GM23338 (cell line): ENCODE results near the gene LRMDA. TPM values are rescaled to one million over a fixed set of nuclear protein-coding genes. Genes with fewer than 3 reads are reported as not detected.

Source experiments
- ATAC-seq: fragments of 200-7000 bp; cut with Tn5 transposase; 3 replicates; pipeline ENCODE4 v1.9.1; 2020
- DNase-seq: peaks from one replicate; pipeline ENCODE4 v3.0.0-alpha.2; 2015; ENCODE audit warnings: low spot score
- H2AFZ ChIP-seq: fragments of 200-600 bp; sonication (generic); 2 replicates; pipeline ENCODE4 v1.8.0; 2016; ENCODE audit warnings: antibody characterized with exemption, mild to moderate bottlenecking, moderate library complexity
- H3F3A ChIP-seq: fragments of 200-600 bp; sonication (generic); replicated peaks from 2 replicates; pipeline ENCODE4 v1.8.0; 2017; ENCODE audit warnings: antibody characterized with exemption, mixed run types, low read depth
- H3K27ac ChIP-seq: fragments of 200-600 bp; sonication (generic); 2 replicates; pipeline ENCODE4 v1.6.1; 2016; ENCODE audit warnings: low read depth
- H3K27me3 ChIP-seq: fragments of 200-600 bp; sonication (generic); 2 replicates; pipeline ENCODE4 v1.8.0; 2016; ENCODE audit warnings: mild to moderate bottlenecking, mixed run types, moderate library complexity; ENCODE audit not compliant: insufficient read depth
- H3K36me3 ChIP-seq: fragments of 200-600 bp; sonication (generic); 2 replicates; pipeline ENCODE4 v1.8.0; 2016; ENCODE audit warnings: mild to moderate bottlenecking; ENCODE audit not compliant: insufficient read depth
- H3K4me1 ChIP-seq: fragments of 200-600 bp; sonication (generic); 2 replicates; pipeline ENCODE4 v1.8.0; 2016; ENCODE audit warnings: mild to moderate bottlenecking, moderate library complexity; ENCODE audit not compliant: insufficient read depth
- H3K4me2 ChIP-seq: fragments of 200-600 bp; sonication (generic); 2 replicates; pipeline ENCODE4 v1.7.1; 2017; ENCODE audit warnings: mixed run types
- H3K4me3 ChIP-seq: fragments of 200-600 bp; sonication (generic); 2 replicates; pipeline ENCODE4 v1.6.1; 2016; ENCODE audit warnings: mixed run types
- H3K79me2 ChIP-seq: fragments of 200-600 bp; sonication (generic); replicated peaks from 2 replicates; pipeline ENCODE4 v1.8.0; 2017; ENCODE audit warnings: mild to moderate bottlenecking; ENCODE audit not compliant: insufficient read depth
- H3K9me2 ChIP-seq: fragments of 200-600 bp; sonication (generic); 2 replicates; pipeline ENCODE4 v1.8.0; 2017; ENCODE audit not compliant: insufficient read depth
- H4K20me1 ChIP-seq: fragments of 200-600 bp; sonication (generic); replicated peaks from 2 replicates; pipeline ENCODE4 v1.8.0; 2017; ENCODE audit warnings: mild to moderate bottlenecking; ENCODE audit not compliant: insufficient read depth
- H3K27ac Mint-ChIP-seq: 2 replicates; pipeline ENCODE4 v1.8.0; 2020; ENCODE audit warnings: inconsistent platforms, mild to moderate bottlenecking, moderate library complexity, mixed read lengths
- H3K27me3 Mint-ChIP-seq: 3 replicates; pipeline ENCODE4 v1.8.0; 2022; ENCODE audit warnings: low read depth, mild to moderate bottlenecking, moderate library complexity, mixed read lengths, inconsistent platforms; ENCODE audit not compliant: insufficient read depth, poor library complexity
- H3K36me3 Mint-ChIP-seq: 3 replicates; pipeline ENCODE4 v1.8.0; 2021; ENCODE audit warnings: low read depth, mild to moderate bottlenecking, inconsistent platforms, moderate library complexity, mixed read lengths
- H3K4me1 Mint-ChIP-seq: 3 replicates; pipeline ENCODE4 v1.8.0; 2020; ENCODE audit warnings: mild to moderate bottlenecking, inconsistent platforms, mixed read lengths
- H3K4me3 Mint-ChIP-seq: 3 replicates; pipeline ENCODE4 v1.8.0; 2021; ENCODE audit warnings: moderate library complexity, mild to moderate bottlenecking, inconsistent platforms, mixed read lengths
- H3K9me3 Mint-ChIP-seq: 3 replicates; pipeline ENCODE4 v1.8.0; 2020; ENCODE audit warnings: moderate library complexity, mild to moderate bottlenecking, inconsistent platforms, mixed read lengths
- CREB1 ChIP-seq: fragments of 250-450 bp; sonication (Bioruptor Pico); IDR thresholded peaks from 2 replicates; pipeline ENCODE4 v1.5.0; 2020; ENCODE audit warnings: low read depth, mild to moderate bottlenecking, moderate library complexity
- CTCF ChIP-seq, 2 experiments: fragments of 200-600 bp in 1 of 2; sonication (generic) in 1 of 2; conservative IDR thresholded peaks; 2 replicates each; pipeline versions ENCODE4 v1.5.1 to v1.6.1; 2016 to 2017; ENCODE audit warnings: antibody characterized with exemption in 2 of 2, low read depth in 2 of 2, mild to moderate bottlenecking in 2 of 2, moderate library complexity in 1 of 2
- ETS1 ChIP-seq: IDR thresholded peaks from 2 replicates; pipeline ENCODE4 v1.6.1; 2016; ENCODE audit warnings: antibody characterized with exemption
- EZH2 ChIP-seq: fragments of 200-600 bp; sonication (generic); IDR thresholded peaks from one replicate; pipeline ENCODE4 v1.8.0; 2017; ENCODE audit warnings: antibody characterized with exemption, mild to moderate bottlenecking, low read depth; ENCODE audit not compliant: unreplicated experiment
- EZH2phosphoT487 ChIP-seq: fragments of 200-600 bp; sonication (generic); IDR thresholded peaks from one replicate; pipeline ENCODE4 v1.8.1; 2018; ENCODE audit warnings: antibody characterized with exemption; ENCODE audit not compliant: unreplicated experiment
- JUNB ChIP-seq: IDR thresholded peaks from one replicate; pipeline ENCODE4 v1.6.1; 2016; ENCODE audit warnings: antibody characterized with exemption; ENCODE audit not compliant: unreplicated experiment
- NANOG ChIP-seq: IDR thresholded peaks from 2 replicates; pipeline ENCODE4 v1.6.1; 2016; ENCODE audit warnings: antibody characterized with exemption, borderline replicate concordance
- POLR2AphosphoS5 ChIP-seq: IDR thresholded peaks from 2 replicates; pipeline ENCODE4 v1.6.1; 2016; ENCODE audit warnings: antibody characterized with exemption, low read depth
- REST ChIP-seq: IDR thresholded peaks from one replicate; pipeline ENCODE4 v1.6.1; 2018; ENCODE audit warnings: antibody characterized with exemption; ENCODE audit not compliant: unreplicated experiment
- STAT1 ChIP-seq: IDR thresholded peaks from one replicate; pipeline ENCODE4 v1.6.1; 2016; ENCODE audit warnings: antibody characterized with exemption; ENCODE audit not compliant: unreplicated experiment
- ZNF114 ChIP-seq: fragments of 250-450 bp; sonication (Bioruptor Pico); IDR thresholded peaks from 2 replicates; pipeline ENCODE4 v1.5.0; 2020; ENCODE audit warnings: mild to moderate bottlenecking, moderate library complexity
- ZNF331 ChIP-seq: fragments of 250-450 bp; sonication (Bioruptor Pico); IDR thresholded peaks from 2 replicates; pipeline ENCODE4 v1.5.0; 2020; ENCODE audit warnings: low read depth, mild to moderate bottlenecking, moderate library complexity
- ZNF462 ChIP-seq: fragments of 250-450 bp; sonication (Bioruptor Pico); IDR thresholded peaks from 2 replicates; pipeline ENCODE4 v1.5.0; 2020; ENCODE audit warnings: mild to moderate bottlenecking, moderate library complexity
- polyA plus RNA-seq: library from polyadenylated mRNA; unstranded; fragments of >200 nt; fragmentation: Nextera tagmentation; extraction: Ambion mirVana; gene quantifications from 2 replicates; pipeline ENCODE4 v1.2.1, GENCODE V29; 2016
- total RNA-seq: library from RNA; depleted of rRNA; stranded (reverse); fragments of >200 nt; shearing (Covaris generic); gene quantifications from 2 replicates; pipeline ENCODE4 v1.2.3, GENCODE V29; 2014

The LRMDA gene
- total and polyA plus RNA-seq, 2 experiments from 2014 or later, result 0.90 to 1.8 TPM

GRCh38 chr10:75694269-75694668, 262.8 kb downstream of the LRMDA start:
- Histone ChIP-seq H3K4me3 (no peak overlapping the region), H3K79me2 (no peaks in the 10 kb centered on the region), H3K36me3 (no peaks in the 10 kb centered on the region), H2AFZ (no peak overlapping the region), H3K27me3 (no peaks in the 10 kb centered on the region), H3K4me2 (no peak overlapping the region), H3K9me2 (peaks cover 3% of the 10 kb centered on the region; the same call in 1 of the 2 replicates), H4K20me1 (no peaks in the 10 kb centered on the region), H3K27ac (no peak overlapping the region), H3F3A (no peaks in the 10 kb centered on the region), H3K4me1 (no peaks in the 10 kb centered on the region)
- Mint-ChIP-seq H3K27ac (no peak overlapping the region), H3K27me3 (no peaks in the 10 kb centered on the region), H3K9me3 (no peaks in the 10 kb centered on the region; the same call in 2 of the 3 replicates), H3K4me3 (no peak overlapping the region), H3K4me1 (no peaks in the 10 kb centered on the region), H3K36me3 (no peaks in the 10 kb centered on the region)
- DNase-seq (no peak), ATAC-seq (no peak)
- TF ChIP-seq ZNF114 (CRISPR knock-in tag) (no peak), REST (no peak), ZNF331 (CRISPR knock-in tag) (no peak), EZH2phosphoT487 (no peak), EZH2 (no peak), CTCF (conservative IDR thresholded peaks at IDR 0.05; ENCODE audit: low read depth in 2 of 2) (no peak), ETS1 (no peak), ZNF462 (no peak), POLR2AphosphoS5 (no peak), NANOG (no peak), CREB1 (CRISPR knock-in tag) (no peak), JUNB (no peak), STAT1 (no peak)
